DMS 273 treated with DMSO at 0.1 percent for 48 hours (cell line): Measurements from ENCODE around the gene ARL6IP5.

Experiments used
- DNase-seq: peaks from one replicate; lab custom pipeline; 2025; lab: John Stamatoyannopoulos, UW

ARL6IP5 gene

DNA sequence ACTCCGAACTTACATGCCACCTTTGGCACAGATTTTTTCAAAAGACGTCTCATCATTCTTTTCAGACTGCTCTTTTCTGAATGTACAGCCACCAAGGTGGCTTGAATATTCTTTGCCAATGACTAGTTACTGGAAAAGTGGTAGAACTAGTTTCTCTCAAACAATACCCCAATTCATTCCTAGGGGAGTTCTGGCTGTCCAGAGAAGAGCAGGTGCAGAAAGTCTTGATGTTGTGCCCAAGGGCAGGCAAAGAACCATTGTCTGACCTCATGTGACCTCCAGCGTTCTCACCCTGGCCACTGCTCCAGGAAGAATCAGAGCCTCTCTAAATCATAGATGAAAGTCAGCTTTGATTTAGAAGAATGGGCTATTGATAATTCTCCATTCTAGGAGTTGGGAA, 32.2 kb downstream of the ARL6IP5 start:
- DNase-seq, result no peak

- no peak for DNase-seq
Observed at GRCh38 chr3:69118555-69118954, 33.8 kb downstream of the ARL6IP5 start.

DNA sequence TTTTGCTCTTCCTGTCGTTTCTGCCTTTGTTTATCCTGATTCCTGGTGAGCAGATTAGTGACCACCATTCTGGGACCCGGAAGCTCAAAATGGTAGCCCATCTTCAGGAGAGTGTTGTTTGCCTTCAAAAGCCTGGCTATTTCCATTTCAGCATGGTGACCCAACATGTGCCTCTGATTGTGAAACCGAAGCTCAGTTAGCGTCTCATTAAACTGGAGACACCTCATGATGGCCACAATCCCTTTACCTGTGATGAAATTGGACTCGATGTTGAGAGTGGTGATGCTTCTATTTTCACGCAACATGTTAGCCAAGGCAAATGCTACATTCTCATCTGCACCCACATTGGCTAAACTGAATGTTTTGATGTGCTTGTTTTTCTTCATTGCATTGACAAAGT, 34.4 kb downstream of the ARL6IP5 start:
- DNase-seq, result no peak

DNA sequence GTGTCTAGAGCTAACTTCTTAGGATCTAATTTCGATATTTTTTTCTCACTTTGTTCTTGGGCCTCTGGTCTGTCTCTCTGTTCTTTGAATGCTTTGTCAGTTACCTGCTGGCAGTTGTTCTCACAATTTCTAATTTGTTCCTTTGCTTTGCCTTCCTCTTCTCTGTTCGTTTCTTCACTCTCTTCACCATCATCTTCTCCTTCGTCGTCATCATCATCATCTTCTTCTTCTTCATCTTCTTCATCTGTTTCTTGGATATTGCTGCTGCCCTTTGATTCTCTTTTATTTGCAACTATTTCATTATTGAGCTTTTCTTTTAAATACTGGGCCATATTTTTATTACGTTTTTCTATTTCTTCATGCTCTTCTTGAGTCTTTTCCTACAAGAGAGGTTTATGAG, 34.9 kb downstream of the ARL6IP5 start:
- DNase-seq, result no peak

DNA sequence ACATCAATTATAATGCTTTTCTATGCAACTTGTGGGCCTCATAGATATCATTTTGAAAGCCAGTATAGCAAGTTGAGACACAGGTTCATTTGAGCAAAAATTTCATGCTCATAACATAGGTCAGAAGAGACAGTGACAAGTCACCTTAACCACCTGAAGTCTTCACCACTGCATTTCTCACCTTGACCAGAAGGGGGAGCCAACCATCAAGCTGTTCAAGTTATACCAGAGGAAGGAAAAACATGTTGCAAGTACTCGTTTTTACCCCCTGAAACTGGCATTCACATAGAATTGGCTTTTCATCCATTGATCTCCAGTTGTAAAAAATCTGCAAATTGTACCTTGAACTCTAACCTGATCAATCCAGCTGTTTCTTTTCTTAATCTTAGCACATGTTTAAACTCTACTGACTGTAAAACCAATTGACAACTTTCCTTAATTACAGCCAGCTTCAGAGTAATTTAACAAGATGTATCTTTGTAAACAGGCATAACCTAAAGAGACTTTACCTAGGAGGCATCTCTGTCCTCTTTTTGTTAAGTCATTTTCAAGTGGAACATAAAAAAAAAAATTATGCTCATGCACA, 36.2 kb downstream of the ARL6IP5 start:
- peak; percentile 19 for DNase-seq

GRCh38 chr3:69121513-69121912, 36.8 kb downstream of the ARL6IP5 start:
- DNase-seq, result no peak

- no peak for DNase-seq
Observed at GRCh38 chr3:69121950-69122349, 37.2 kb downstream of the ARL6IP5 start.

DNA sequence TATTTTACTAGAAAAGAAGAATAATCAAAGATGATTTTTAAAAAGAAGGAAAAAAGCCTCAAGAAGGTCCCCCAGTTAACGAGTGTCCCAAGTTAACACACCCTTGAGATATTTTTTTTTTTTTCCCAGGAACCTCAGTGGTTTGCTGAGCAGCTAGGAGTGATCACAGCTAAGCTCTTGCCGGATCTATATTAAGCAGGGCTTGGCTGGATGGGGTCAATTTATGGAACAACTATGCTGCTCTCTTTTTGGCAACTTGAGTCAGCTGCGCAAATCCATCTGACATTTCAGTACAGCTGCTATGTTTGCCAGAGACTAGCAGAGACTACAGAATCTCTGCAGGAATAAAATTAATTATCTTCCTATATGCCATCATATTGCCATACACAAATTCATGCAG, 37.7 kb downstream of the ARL6IP5 start, which contains the start of gene LMOD3:
Gene LMOD3 (minus strand): TSS at position 193 of the 400 bp plus-strand sequence. CDS start 209 bp downstream, outside the sequence.
- no peak for DNase-seq

- DNase-seq, result no peak
Observed at GRCh38 chr3:69126216-69126615, 41.5 kb downstream of the ARL6IP5 start.

DNA sequence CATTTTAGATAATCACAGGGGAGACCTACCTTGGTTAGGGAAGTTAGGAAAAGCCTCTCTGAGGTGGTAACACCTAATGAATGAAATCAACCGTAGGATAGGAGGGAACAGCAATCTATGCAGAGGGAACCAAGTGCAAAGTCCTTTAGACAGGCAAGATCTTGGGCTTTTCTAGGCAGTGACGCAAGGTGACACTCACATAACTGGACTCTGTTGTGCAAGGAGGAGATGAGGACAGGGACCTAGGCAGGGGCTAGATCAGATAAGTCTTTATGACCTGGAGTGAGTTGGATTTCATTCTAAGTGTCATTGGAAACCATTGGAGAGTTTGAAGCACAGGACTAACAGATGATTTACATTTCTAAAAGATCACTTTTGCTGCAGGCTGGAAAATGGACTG, 42.3 kb downstream of the ARL6IP5 start:
- no peak for DNase-seq

- no peak for DNase-seq
Observed at GRCh38 chr3:69128509-69128908, 43.8 kb downstream of the ARL6IP5 start.

- DNase-seq, result no peak
Observed at GRCh38 chr3:69129531-69129930, 44.8 kb downstream of the ARL6IP5 start.

DNA sequence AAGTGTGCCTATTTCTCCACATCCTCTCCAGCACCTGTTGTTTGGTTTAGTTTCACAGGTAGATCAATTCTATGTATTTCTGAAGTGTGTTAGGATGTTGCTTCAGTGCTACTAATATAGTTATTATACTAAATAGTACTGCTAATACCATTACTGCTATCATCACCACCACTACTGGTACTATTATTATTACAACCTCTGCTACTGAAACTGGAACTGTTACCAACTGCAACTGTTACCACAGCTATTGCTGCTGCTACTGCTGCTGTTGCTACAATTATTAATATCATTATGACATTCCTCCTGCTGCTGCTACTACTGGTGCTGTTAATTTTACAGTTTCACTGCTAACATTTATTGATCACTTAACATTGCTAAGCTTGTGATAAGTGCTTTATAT, 46.0 kb downstream of the ARL6IP5 start:
- no peak for DNase-seq

DNA sequence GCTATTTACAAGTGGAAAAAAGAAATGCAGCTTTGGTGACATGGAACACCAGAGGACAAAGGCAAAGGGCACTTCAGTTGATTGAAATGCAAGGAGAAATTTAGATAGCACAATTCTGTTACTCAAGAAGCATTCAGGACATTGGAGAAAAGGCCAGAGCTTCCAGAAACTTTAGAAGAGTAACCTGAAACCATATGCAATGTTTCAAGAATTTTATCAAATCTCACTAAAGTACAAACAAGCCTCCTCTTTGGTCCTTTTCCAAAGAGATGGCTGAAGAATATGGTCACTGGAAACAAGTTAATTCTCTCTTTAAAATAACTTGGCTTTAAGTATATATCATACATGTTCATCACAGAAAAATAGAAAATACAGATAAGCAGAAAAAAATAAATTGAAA, 52.3 kb downstream of the ARL6IP5 start:
- no peak for DNase-seq

GRCh38 chr3:69137412-69137811, 52.7 kb downstream of the ARL6IP5 start:
- no peak for DNase-seq

- DNase-seq, result no peak
Observed at GRCh38 chr3:69141313-69141712, 56.6 kb downstream of the ARL6IP5 start.

GRCh38 chr3:69142090-69142489, 57.4 kb downstream of the ARL6IP5 start:
- peak; percentile 21 for DNase-seq

DNA sequence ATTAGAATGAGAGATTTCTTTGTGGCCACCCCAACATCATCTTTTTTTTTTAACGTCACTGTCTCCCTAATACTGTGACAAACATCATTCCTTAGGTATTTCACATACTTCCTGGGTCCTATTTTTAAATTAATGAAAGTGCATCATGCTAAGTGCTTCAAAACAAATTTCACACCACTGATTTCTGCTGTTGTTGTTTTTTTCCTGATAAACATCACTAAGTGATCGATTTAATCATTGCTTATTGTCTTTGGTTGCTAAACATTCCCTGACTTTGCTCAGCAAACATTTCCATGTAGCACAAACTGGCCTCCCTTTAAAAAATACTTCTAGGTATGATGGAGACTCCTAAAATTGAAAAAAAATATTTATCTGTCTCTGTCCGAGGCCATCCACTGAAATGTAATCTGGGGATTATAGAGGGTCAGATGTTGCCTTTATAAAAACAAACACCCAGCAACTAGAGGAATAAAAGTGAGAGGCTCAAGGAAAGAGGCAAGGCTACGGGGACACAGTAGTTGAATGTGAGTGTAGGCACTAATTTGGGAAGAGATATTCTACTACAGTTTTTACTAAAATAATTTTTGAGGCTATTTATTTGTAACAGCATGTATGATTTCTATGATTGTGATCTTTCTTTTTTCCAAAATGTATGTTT, 58.2 kb downstream of the ARL6IP5 start:
- DNase-seq, result no peak

DNA sequence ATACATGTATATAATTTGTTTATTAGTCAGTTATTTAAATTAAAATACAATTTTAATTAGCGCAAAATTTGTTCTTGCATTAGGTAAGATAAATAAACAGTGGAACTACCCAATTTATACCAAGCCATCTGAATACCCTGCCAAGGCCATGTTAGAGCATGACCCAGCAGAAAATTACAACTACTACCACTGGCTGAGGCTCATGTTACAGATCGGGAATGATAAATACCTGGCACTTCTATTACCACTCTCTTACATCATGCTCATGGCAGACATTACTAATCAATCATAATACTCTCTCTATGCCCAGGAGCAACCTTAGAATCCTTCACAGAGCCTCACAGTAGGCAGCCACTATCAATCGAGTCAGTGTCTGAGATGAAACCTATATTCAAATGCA, 58.9 kb downstream of the ARL6IP5 start:
- peak; percentile 72 for DNase-seq

- peak; percentile 67 for DNase-seq
Observed at GRCh38 chr3:69144631-69145245, 60.0 kb downstream of the ARL6IP5 start.

DNA sequence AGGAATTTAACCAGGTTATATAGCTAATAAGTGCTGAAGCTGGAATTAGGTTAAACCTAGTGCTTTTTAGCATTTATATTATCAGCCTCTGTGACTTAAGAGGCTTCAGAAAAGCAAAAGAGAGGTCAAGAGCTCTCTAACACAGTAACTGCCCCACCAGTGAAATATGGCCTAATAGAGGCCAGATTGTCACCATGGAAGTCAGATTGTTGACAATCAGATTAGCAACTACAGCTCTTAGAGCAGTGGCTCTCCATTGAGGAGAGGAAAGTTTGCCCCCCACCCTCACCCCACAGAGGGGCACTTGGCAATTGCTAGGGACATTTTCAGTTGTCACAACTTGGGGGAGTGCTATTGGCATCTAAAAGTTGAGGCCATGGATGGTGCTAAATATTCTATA, 61.0 kb downstream of the ARL6IP5 start:
- no peak for DNase-seq

DNA sequence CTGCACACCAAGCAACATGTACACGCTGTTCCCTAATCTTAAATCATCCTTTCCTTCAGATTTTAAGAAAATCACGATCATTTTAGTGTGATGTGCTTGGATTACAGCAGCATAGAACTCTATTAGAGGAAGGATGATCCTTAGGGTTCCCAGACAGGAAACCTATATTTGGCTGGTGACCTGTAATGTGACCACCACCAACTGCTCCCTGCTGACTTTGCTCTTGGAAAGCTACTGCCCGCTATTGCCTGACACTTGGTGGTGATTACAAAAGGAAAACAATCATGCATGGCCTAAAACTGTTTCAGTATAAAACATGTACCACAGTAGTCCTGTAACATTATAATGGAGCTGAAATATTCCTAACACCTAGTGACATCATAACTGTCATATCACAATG, 64.8 kb downstream of the ARL6IP5 start:
- no peak for DNase-seq
